ACC112 (cell line): ENCODE results near the gene TMEM167A.
"Not testable (repeated sequence)": the region's sequence is repeated elsewhere in the genome, so short reads cannot be mapped to it uniquely, and the experiment has no call there.

Experiments used
- H2AFZ ChIP-seq: fragments of 200-600 bp; sonication (generic); one replicate; pipeline ENCODE4 v1.6.0; 2017; ENCODE audit warnings: antibody characterized with exemption, low read length; ENCODE audit not compliant: unreplicated experiment
- H3K27ac ChIP-seq: fragments of 200-600 bp; sonication (generic); 2 replicates; pipeline ENCODE4 v1.5.1; 2014; ENCODE audit warnings: low read depth, mild to moderate bottlenecking, antibody characterized with exemption, low read length, moderate library complexity
- H3K27me3 ChIP-seq: fragments of 200-600 bp; sonication (generic); 2 replicates; pipeline ENCODE4 v1.6.1; 2014; ENCODE audit warnings: mild to moderate bottlenecking, antibody characterized with exemption, low read length, moderate library complexity, mixed read lengths; ENCODE audit not compliant: insufficient read depth
- H3K36me3 ChIP-seq: fragments of 200-600 bp; sonication (generic); 2 replicates; pipeline ENCODE4 v1.6.1; 2016; ENCODE audit warnings: mild to moderate bottlenecking, antibody characterized with exemption, low read length, moderate library complexity, mixed read lengths; ENCODE audit not compliant: insufficient read depth
- H3K4me1 ChIP-seq: fragments of 200-600 bp; sonication (generic); one replicate; pipeline ENCODE4 v1.6.1; 2016; ENCODE audit warnings: low read length, mixed read lengths; ENCODE audit not compliant: insufficient read depth, unreplicated experiment, control insufficient read depth
- H3K4me3 ChIP-seq: fragments of 200-600 bp; sonication (generic); 2 replicates; pipeline ENCODE4 v1.5.1; 2014; ENCODE audit warnings: mild to moderate bottlenecking, low read depth, low read length
- H3K79me2 ChIP-seq: fragments of 200-600 bp; sonication (generic); one replicate; pipeline ENCODE4 v1.6.0; 2016; ENCODE audit warnings: low read length; ENCODE audit not compliant: control insufficient read depth, unreplicated experiment, insufficient read depth

Gene TMEM167A

DNA sequence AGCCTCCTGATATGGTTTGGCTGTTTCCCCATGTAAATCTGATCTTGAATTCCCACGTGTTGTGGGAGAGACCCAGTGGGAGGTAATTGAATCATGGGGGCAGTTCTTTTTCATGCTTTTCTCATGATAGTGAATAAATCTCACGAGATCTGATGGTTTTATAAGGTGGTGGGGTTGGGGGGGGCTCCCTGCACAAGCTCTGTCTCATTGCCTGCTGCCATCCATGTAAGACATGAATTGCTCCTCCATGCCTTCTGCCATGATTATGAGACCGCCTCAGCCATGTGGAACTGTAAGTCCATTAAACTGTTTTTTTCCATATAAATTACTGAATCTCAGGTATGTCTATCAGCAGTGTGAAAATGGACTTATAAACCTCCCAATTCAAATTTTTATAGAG is 13.0 kb upstream of the TMEM167A start:
- H2AFZ ChIP-seq, result no peak overlapping the region
- H3K27ac ChIP-seq, result no peak overlapping the region
- H3K27me3 ChIP-seq, result no peaks in the 10 kb centered on the region
- no peaks in the 10 kb centered on the region for H3K36me3 ChIP-seq
- no peak overlapping the region for H3K4me3 ChIP-seq
- no peaks in the 10 kb centered on the region for H3K79me2 ChIP-seq
- H3K4me1 ChIP-seq, result no peaks in the 10 kb centered on the region

DNA sequence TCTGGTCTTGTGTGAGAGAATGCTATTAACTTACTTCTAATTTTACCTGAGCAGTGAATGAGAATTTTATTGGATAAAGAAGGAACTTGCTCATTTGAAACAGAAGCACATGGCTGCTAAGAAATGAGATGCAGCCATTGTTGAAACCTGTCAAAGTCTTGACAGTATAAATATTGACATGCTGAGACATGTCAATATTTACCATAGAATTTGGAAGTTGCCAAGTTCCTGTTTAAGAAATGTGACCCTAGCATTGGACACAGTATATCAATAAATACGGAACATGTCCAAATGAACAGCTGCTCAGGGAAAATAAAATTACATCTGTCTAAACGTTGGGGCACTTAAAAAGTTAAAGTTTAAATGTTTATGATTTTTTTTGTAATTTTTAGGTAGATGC is 7.9 kb upstream of the TMEM167A start:
- H2AFZ ChIP-seq, result no peak overlapping the region
- H3K36me3 ChIP-seq, result no peaks in the 10 kb centered on the region
- H3K27ac ChIP-seq, result no peak overlapping the region
- H3K79me2 ChIP-seq, result no peaks in the 10 kb centered on the region
- no peak overlapping the region for H3K4me3 ChIP-seq
- no peaks in the 10 kb centered on the region for H3K4me1 ChIP-seq
- H3K27me3 ChIP-seq, result no peaks in the 10 kb centered on the region

DNA sequence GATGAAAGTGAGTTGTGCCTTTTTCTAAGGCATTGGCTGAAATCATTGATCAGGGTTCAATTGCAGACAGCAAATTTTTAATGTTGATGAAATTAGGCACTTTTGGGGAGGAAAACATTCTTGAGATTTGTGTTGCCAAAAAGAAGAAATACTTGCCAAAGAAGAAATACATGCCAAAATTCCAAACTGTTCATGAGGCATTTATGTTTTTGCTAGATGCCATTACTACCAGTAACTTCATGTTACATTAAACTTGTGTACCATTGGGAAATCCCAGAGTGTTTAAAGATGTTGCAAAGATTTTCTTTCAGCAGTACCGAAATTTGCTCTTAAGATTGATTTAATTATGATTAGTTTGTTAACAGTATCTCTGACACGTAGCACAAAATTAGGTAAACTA is 7.1 kb upstream of the TMEM167A start:
- Histone ChIP-seq H3K79me2 (peaks cover 4% of the 10 kb centered on the region), H3K27ac (no peak overlapping the region)

DNA sequence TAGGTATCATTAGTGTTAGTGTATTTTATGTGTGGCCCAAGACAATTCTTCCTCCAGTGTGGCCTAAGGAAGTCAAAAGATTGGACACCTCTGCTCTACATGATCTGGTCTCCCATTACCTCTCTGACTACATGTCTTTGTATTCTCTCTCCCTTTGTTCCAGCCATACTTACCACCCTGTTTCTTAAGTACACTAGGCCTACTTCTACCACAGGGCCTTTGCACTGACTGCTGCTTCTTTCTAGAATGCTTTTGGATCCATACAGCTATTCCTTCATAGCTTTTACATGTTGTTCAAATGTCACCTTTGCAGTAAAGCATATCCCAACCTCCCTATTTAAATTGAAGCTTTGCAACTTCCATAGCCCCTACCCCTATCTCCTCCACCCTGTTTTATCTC is 5.6 kb upstream of the TMEM167A start:
- Histone ChIP-seq H3K36me3 (no peaks in the 10 kb centered on the region), H3K27ac (no peak overlapping the region), H3K27me3 (no peaks in the 10 kb centered on the region), H2AFZ (no peak overlapping the region), H3K4me1 (peaks cover 9% of the 10 kb centered on the region), H3K4me3 (no peak overlapping the region), H3K79me2 (peaks cover 14% of the 10 kb centered on the region)

More for the DNA sequence above, 7.1 kb upstream of the TMEM167A start:
- Histone ChIP-seq H3K4me1 (no peaks in the 10 kb centered on the region), H3K4me3 (no peak overlapping the region), H3K36me3 (no peaks in the 10 kb centered on the region), H3K27me3 (no peaks in the 10 kb centered on the region), H2AFZ (no peak overlapping the region)

DNA sequence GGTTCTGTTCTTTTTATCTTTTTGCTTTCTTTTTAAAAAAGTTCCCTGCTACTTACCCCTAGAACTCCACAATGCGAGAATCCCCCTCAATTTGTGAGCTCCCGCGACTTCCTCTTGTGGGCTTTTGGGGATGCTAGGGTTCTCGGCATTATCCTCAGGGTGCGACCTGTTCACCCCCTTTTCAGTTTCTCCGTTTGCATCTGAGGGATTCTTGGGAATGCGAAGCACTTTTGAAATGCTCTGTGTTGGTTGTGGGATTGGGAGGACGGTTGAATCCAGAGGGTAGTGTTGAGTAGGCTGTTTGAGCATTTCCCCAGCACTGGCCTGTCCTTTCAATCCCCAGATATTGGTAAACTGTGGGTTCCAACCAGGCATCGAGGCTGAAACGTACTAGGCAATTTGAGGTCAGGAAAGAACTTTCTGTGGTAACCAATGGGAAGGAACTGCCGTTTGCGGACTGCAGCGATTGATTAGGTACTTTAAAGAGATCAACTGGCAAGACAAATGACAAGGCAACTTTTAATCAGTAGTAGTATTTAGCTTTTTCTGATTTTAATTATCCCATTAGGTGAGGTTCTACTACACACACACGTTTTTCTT is 568 bp upstream of the TMEM167A start:
- H3K27me3 ChIP-seq, result no peaks in the 10 kb centered on the region
- H3K4me3 ChIP-seq, result peak overlapping the region; percentile 100
- H3K36me3 ChIP-seq, result peaks cover 7% of the 10 kb centered on the region; the same call in 1 of the 2 replicates
- H3K4me1 ChIP-seq, result peaks cover 14% of the 10 kb centered on the region
- H3K27ac ChIP-seq, result peak overlapping the region; percentile 83
- H3K79me2 ChIP-seq, result peaks cover 60% of the 10 kb centered on the region
- H2AFZ ChIP-seq, result peak overlapping the region; percentile 99

DNA sequence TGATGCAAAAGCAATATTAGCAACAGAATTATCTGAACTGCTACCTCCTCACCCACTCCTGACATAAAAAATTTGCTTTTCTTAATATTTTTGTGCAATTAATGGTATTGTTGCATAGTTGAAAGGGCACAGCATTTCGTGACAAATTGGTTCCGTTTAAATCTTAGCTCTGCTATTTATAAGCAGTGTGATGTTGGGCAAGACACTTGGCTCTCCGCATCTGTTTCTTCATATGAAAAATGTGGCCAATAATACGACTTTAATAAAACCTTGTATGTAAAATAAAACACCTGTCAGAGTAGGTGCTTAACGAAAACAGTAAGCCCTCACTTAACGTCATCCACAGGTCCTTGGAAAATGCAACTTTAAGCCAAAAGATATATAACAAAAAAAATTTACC is 4.2 kb downstream of the TMEM167A start:
- H3K79me2 ChIP-seq, result peaks cover 96% of the 10 kb centered on the region
- no peaks in the 10 kb centered on the region for H3K27me3 ChIP-seq
- H2AFZ ChIP-seq, result no peak overlapping the region
- H3K36me3 ChIP-seq, result peaks cover 7% of the 10 kb centered on the region; the same call in 1 of the 2 replicates
- H3K27ac ChIP-seq, result no peak overlapping the region
- H3K4me1 ChIP-seq, result peaks cover 4% of the 10 kb centered on the region
- no peak overlapping the region for H3K4me3 ChIP-seq

DNA sequence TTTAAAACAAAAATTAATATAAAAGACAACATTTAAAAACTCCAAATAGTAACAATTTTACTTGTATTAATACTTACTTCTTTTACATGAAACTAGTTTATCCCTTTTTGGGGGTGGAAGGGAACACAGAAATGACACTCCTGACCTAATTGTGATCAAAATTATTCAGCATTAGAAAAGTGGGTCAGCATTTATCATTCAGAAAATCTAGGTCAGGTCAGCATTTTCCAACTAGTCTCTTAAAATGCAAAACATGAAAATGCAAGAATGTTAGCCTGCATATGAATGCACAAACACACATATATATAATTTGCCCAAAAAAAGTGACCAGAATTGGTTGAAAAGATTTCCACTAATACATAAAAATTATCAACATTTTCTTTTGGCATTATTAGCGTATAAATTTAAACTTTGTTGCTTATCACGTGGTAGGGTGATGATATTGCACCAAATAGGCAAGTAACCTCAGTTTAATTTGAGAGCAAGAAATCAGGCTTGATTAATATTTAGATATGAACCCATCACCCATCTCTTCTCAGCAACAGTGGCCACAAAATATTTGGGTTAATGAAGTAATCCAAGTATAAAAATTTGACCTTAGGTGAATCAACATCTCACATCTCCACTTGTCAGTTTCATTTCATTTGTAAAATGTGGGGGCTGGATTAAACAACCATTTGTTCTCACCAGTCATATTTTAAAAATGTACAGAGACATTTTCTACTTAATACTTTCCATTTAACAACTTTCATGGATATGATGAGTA is 5.7 kb downstream of the TMEM167A start:
- Histone ChIP-seq H3K27me3 (no peaks in the 10 kb centered on the region), H3K79me2 (peaks cover 99% of the 10 kb centered on the region), H2AFZ (no peak overlapping the region), H3K4me3 (no peak overlapping the region), H3K27ac (no peak overlapping the region), H3K4me1 (peaks cover 4% of the 10 kb centered on the region), H3K36me3 (peaks cover 7% of the 10 kb centered on the region; the same call in 1 of the 2 replicates)

DNA sequence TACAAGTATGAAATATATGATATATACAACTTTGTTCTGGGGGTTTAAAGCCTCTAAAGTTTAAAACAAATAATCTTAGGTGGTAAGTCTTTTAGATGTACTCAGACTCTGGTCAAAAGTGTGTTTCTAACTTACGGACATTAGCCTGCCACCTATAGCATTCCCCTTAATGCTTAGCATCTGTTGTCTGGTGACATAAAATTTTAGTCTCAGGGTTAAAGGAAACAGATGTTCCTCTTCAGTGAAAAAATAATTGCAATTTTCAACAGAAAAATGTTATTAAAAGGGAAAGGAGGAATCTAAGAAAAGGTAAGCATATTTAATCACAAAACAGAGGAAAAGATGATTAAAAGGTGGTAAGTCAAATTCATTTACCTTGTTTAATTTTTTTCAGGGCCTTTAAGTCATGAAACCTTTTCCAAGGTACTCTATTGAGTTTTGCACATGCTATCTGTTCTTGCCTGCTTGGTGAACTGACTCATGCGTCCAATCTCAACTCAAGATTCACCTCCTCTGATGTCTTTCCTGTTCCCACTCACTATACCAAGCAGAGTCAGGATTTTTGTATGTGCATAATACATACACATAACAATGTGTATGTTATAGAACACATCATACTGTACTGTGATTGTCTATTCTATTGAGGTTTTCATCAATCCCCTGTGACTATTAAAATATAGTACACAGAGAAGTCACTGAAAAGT is 7.9 kb downstream of the TMEM167A start:
- Histone ChIP-seq H3K4me3 (no peak overlapping the region), H3K27ac (no peak overlapping the region), H3K4me1 (no peaks in the 10 kb centered on the region), H2AFZ (no peak overlapping the region), H3K79me2 (peaks cover 97% of the 10 kb centered on the region), H3K36me3 (peaks cover 11% of the 10 kb centered on the region), H3K27me3 (no peaks in the 10 kb centered on the region)

DNA sequence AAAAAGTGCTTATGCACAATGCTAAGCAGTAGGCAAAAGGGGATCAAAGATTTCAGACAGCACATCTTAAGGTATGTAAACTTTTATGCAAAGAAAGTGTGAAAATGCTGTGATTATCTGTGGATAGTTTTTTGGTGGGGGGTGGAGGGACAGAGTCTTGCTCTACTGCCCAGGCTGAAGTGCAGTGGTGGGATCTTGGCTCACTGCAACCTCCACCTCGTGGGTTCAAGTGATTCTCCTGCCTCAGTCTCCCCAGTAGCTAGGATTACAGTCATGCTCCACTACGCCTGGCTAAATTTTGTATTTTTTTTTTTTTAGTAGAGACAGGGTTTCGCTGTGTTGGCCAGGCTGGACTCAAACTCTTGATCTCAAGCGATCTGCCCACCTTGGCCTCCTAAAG is 9.8 kb downstream of the TMEM167A start:
- peaks cover 92% of the 10 kb centered on the region for H3K79me2 ChIP-seq
- H3K27me3 ChIP-seq, H3K4me1 ChIP-seq, H3K4me3 ChIP-seq, H2AFZ ChIP-seq, H3K27ac ChIP-seq: not testable (repeated sequence)
- peaks cover 15% of the 10 kb centered on the region for H3K36me3 ChIP-seq

DNA sequence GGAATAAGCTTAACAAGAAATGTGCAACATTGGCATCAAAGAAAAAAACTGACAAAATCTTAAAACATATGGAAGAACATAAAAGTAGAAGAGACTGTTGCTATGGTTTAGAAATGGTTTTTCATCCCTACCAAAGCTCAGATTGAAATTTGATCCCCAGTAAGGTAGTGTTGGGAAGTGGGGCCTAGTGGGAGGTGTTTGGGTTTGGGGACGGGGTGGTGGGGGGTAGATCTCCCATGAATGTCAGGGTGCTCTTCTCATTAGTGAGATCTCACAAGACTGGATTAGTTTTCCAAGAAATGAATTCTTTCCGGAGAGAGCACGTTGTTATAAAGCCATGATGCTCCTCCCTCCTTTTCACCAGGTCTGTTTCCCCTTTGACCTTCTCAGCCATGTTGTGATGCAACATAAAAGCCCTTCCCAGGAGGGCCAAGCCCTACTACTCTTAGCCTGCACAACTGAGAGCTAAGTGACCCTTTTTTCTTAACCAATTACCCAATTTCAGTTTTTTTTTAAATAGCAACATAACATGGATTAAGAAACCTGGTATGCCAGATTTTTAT is 10.6 kb downstream of the TMEM167A start:
- no peak overlapping the region for H3K27ac ChIP-seq

More for the DNA sequence above, 10.6 kb downstream of the TMEM167A start:
- no peaks in the 10 kb centered on the region for H3K4me1 ChIP-seq
- peaks cover 22% of the 10 kb centered on the region for H3K36me3 ChIP-seq
- peaks cover 85% of the 10 kb centered on the region for H3K79me2 ChIP-seq
- no peaks in the 10 kb centered on the region for H3K27me3 ChIP-seq
- H3K4me3 ChIP-seq, result no peak overlapping the region
- H2AFZ ChIP-seq, result no peak overlapping the region
